Mesothelial cell of epicardium (in vitro differentiated cells): ENCODE results near the gene SP3. TPM values are rescaled to one million over a fixed set of nuclear protein-coding genes. Genes with fewer than 3 reads are reported as not detected.

Experiments used
- DNase-seq, 2 experiments: peaks; one replicate each; pipeline ENCODE4 v3.0.0; 2021; ENCODE audit warnings: low spot score in 2 of 2; ENCODE audit not compliant: unreplicated experiment in 2 of 2
- H3K27ac Mint-ChIP-seq: 2 replicates; pipeline ENCODE4 v1.8.0; 2021; ENCODE audit warnings: mixed read lengths
- H3K27me3 Mint-ChIP-seq: 2 replicates; pipeline ENCODE4 v1.8.0; 2021; ENCODE audit warnings: low read depth, mixed read lengths
- H3K36me3 Mint-ChIP-seq: 2 replicates; pipeline ENCODE4 v1.8.0; 2021; ENCODE audit warnings: mixed read lengths
- H3K4me1 Mint-ChIP-seq: 2 replicates; pipeline ENCODE4 v1.8.0; 2021; ENCODE audit warnings: mixed read lengths
- H3K4me3 Mint-ChIP-seq: 2 replicates; pipeline ENCODE4 v1.8.0; 2021; ENCODE audit warnings: mild to moderate bottlenecking, moderate library complexity, mixed read lengths
- H3K9me3 Mint-ChIP-seq: 2 replicates; pipeline ENCODE4 v1.8.0; 2021; ENCODE audit warnings: mixed read lengths
- total RNA-seq: library from RNA; stranded (reverse); gene quantifications from 3 replicates; pipeline ENCODE4 v1.2.1, GENCODE V29; 2021
- TF ChIP-seq, protein P1 (sequence below): fragments of 200-600 bp; sonication (generic); IDR thresholded peaks from one replicate; pipeline ENCODE4 v1.5.0; 2021; ENCODE audit warnings: antibody characterized with exemption; ENCODE audit not compliant: unreplicated experiment

The SP3 gene
- total RNA-seq, 1 donor from 2014 or later = 113 TPM

DNA sequence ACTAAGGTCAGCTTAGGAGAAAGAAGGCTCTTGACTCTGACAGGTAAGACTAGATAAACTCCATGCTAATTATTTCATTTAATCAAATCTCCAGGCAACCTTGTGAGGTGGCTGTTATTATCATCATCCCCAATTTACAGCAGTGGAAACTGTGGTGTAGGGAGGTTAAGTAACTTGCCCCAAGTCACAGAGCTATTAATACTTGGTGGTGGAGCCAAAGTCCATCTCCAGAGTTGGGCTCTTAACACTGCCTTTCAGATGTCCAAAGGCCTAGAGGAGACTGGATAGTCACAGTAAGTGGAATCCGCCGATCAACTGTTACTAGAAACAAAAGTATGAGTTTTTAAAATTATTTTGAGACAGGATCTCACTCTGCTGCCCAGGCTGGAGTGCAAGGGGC lies 46.6 kb upstream of the SP3 start:
- H3K36me3 Mint-ChIP-seq = no peaks in the 10 kb centered on the region
- peak overlapping the region; percentile 25 for H3K4me3 Mint-ChIP-seq
- no peaks in the 10 kb centered on the region for H3K27me3 Mint-ChIP-seq
- H3K27ac Mint-ChIP-seq = no peak overlapping the region
- TF ChIP-seq, protein P1, sequence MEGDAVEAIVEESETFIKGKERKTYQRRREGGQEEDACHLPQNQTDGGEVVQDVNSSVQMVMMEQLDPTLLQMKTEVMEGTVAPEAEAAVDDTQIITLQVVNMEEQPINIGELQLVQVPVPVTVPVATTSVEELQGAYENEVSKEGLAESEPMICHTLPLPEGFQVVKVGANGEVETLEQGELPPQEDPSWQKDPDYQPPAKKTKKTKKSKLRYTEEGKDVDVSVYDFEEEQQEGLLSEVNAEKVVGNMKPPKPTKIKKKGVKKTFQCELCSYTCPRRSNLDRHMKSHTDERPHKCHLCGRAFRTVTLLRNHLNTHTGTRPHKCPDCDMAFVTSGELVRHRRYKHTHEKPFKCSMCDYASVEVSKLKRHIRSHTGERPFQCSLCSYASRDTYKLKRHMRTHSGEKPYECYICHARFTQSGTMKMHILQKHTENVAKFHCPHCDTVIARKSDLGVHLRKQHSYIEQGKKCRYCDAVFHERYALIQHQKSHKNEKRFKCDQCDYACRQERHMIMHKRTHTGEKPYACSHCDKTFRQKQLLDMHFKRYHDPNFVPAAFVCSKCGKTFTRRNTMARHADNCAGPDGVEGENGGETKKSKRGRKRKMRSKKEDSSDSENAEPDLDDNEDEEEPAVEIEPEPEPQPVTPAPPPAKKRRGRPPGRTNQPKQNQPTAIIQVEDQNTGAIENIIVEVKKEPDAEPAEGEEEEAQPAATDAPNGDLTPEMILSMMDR = no peak
- H3K9me3 Mint-ChIP-seq = no peaks in the 10 kb centered on the region
- DNase-seq = no peak
- peaks cover 40% of the 10 kb centered on the region for H3K4me1 Mint-ChIP-seq

DNA sequence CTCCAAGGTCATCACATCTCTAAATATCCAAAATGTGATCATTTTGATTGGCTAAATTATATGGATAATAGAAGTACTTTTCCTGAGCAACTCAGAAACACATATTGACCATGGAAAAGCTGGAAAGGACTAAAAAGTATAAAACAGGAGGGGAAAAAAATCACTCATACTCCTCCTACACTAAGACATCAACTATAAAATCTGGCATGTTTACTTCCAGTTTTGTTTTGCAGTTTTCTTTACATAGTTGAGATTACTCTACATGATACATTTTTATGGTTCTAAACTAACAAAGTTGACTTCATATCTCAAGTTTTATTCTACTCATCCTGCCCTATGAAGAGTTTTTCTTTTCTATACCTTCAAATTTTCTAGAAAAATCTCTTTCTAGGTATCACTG lies 46.0 kb upstream of the SP3 start:
- Mint-ChIP-seq H3K27me3 (no peaks in the 10 kb centered on the region), H3K9me3 (no peaks in the 10 kb centered on the region), H3K36me3 (no peaks in the 10 kb centered on the region), H3K4me3 (peak overlapping the region; percentile 25), H3K4me1 (peaks cover 40% of the 10 kb centered on the region), H3K27ac (peak overlapping the region; percentile 17)
- TF ChIP-seq, protein P1 = no peak
- DNase-seq = no peak

DNA sequence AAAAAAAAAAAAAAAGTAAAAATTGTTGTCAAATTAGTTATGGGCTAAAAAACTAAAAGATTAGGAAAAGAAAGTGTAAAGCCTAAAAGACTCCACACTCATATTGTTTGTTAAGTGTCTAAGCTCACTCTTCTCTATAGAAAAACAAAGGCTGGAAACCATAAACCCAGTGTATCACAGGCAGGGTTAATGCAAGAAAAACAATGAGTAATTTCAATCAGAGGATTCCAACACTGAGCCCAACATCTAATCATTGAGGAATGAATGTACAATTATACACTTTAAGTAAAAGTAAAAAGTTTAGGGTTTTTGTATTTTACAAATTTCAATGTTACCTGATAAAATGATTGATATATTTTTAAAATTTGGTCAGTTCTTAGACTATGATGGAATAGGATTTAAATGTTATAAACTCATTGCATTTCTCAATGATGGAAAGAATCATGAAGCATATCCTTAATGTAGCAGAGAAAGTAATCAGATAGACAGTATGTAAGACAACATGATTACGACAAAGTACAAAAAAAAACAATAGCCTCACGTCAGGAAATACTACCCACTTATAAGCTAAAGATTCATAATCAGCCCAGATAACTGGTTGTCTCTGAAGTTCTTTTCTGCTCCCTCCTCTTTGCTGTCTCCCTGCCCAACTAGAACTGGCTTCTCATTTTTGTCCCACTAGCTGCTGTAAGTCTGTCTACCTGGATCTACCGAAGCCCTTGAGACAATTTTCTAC lies 44.5 kb upstream of the SP3 start:
- no peaks in the 10 kb centered on the region for H3K9me3 Mint-ChIP-seq
- TF ChIP-seq, protein P1 = no peak

DNA sequence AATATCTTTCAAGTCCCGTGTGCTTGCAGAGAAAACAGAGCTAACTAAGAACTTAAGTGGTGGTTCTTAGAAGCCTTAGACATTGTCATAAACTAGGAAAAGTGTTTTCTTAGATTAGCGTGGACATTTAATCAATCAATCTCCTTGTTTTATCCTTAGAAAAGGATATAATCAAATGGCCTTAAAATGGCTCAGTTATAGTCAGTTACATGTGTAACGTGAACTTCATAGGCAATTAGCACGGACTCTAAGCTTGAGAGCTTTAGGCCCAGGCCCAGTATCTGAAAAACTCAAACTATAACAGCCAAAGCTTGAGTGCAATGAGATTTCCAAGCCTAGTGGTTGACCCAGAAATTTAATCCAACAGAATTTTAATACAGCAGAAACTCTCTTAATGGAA lies 43.5 kb upstream of the SP3 start:
- Mint-ChIP-seq H3K27me3 (no peaks in the 10 kb centered on the region), H3K9me3 (no peaks in the 10 kb centered on the region), H3K36me3 (no peaks in the 10 kb centered on the region), H3K4me1 (peaks cover 52% of the 10 kb centered on the region), H3K4me3 (no peak overlapping the region), H3K27ac (no peak overlapping the region)
- DNase-seq = no peak
- TF ChIP-seq, protein P1 = no peak

More for the DNA sequence above, 44.5 kb upstream of the SP3 start:
- Mint-ChIP-seq H3K36me3 (no peaks in the 10 kb centered on the region), H3K27ac (peak overlapping the region; percentile 51), H3K27me3 (no peaks in the 10 kb centered on the region), H3K4me1 (peaks cover 48% of the 10 kb centered on the region), H3K4me3 (no peak overlapping the region)
- DNase-seq = no peak

DNA sequence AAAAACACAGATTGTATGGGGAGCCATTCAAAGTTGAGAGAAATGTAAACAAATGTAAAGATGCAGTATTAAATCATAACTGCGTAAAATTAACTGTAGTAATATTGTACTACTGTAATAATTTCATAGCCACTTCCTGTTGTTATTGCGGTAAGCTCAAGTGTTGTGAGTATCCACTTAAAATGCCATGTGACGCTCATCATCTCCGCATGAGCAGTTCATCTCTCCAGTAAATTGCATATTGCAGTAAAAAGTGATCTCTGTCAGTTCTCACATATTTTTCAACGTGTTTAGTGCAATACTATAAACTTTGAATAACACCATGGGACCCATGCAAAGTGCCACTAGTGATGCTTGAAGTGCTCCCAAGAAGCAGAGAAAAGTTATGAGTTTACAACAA lies 41.8 kb upstream of the SP3 start:
- no peak for DNase-seq
- Mint-ChIP-seq H3K27me3 (no peaks in the 10 kb centered on the region), H3K9me3 (no peaks in the 10 kb centered on the region), H3K36me3 (no peaks in the 10 kb centered on the region), H3K4me3 (no peak overlapping the region), H3K27ac (no peak overlapping the region), H3K4me1 (peaks cover 45% of the 10 kb centered on the region)
- TF ChIP-seq, protein P1 = no peak
